Glutamatergic neuron (in vitro differentiated cells): ENCODE results near the gene MYO1E. TPM values are rescaled to one million over a fixed set of nuclear protein-coding genes. Genes with fewer than 3 reads are reported as not detected.

Source experiments
- DNase-seq: peaks from one replicate; pipeline ENCODE4 v3.0.0; 2022
- H3K27ac Mint-ChIP-seq: one replicate; pipeline ENCODE4 v1.8.0; 2020; ENCODE audit warnings: mild to moderate bottlenecking, mixed read lengths, inconsistent platforms; ENCODE audit not compliant: unreplicated experiment
- H3K27me3 Mint-ChIP-seq: one replicate; pipeline ENCODE4 v1.8.0; 2020; ENCODE audit warnings: mild to moderate bottlenecking, moderate library complexity, mixed read lengths, inconsistent platforms; ENCODE audit not compliant: unreplicated experiment
- H3K36me3 Mint-ChIP-seq: one replicate; pipeline ENCODE4 v1.8.0; 2020; ENCODE audit warnings: mild to moderate bottlenecking, mixed read lengths, inconsistent platforms; ENCODE audit not compliant: unreplicated experiment
- H3K4me1 Mint-ChIP-seq: one replicate; pipeline ENCODE4 v1.8.0; 2020; ENCODE audit warnings: mild to moderate bottlenecking, low read depth, mixed read lengths, inconsistent platforms; ENCODE audit not compliant: unreplicated experiment
- H3K4me3 Mint-ChIP-seq: one replicate; pipeline ENCODE4 v1.8.0; 2020; ENCODE audit warnings: mild to moderate bottlenecking, mixed read lengths, inconsistent platforms; ENCODE audit not compliant: unreplicated experiment
- H3K9me3 Mint-ChIP-seq: one replicate; pipeline ENCODE4 v1.8.0; 2020; ENCODE audit warnings: mild to moderate bottlenecking, moderate library complexity, mixed read lengths, inconsistent platforms; ENCODE audit not compliant: unreplicated experiment
- total RNA-seq: library from RNA; stranded (reverse); fragmentation: NEBNext Ultra II Directional; extraction: Animal tissue kit (Norgen Biotek cat#: 25700); gene quantifications from one replicate; pipeline ENCODE4 v1.2.1, GENCODE V29; 2021; ENCODE audit not compliant: unreplicated experiment
- TF ChIP-seq, protein P1 (sequence below): fragments of 200-600 bp; sonication (generic); IDR thresholded peaks from one replicate; pipeline ENCODE4 v1.5.0; 2021; ENCODE audit not compliant: partially characterized antibody, unreplicated experiment

Gene MYO1E
- total RNA-seq, 1 donor from 2014 or later, result 7.9 TPM

DNA sequence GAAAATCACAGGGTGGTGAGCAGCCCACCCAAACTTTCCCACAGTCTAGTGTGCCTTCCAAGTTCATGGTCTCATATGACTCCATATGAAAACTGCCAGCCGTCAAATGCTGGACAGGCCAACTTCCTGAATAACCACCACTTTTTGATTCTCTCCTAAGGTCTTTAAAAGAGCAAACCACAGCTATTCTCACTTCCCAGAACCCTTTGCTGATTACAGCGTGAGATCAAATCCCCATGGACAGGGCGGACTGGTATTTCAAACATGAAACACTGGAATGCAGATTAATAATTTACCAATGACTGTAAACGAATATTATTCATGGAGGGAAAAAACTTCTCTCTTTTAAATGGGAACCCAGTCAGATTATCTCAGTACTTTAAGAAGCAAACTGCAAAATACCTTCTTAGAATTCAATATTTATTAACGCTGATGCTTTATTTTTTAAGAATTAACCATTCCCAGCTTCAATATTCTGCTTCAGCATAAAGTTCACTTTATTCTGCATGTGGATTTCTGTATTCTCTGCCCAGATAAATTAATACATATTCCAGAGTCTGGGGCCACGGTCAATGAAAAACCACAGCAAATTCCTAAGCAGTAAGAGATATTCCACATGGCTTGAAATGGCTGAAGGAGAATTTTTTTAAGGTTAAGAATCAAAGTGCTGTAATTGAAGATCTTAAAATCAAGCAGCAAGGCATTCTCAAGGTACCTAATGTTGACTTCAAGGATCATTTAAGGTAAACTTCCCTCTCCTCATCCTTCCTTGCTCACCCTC is 42.9 kb downstream of the MYO1E start:
- no peak overlapping the region for H3K4me3 Mint-ChIP-seq

DNA sequence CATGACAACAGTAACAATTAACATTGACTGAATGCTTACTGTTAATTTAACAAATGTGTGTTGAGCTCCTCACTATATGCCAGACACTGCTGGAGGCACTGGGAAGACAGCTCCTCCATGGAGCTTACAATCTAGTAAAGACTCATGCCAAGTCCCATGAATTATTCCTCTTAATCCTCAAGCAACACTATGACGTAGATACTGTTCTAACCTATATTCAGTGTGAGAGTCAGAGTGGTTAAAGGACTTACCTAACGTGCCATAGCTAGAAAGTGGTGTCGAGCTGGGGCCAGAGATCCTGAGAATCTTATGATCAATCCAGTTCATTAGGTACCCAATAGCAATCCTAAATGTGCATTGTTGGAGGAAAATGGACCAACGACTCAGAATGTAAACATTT is 43.6 kb downstream of the MYO1E start:
- TF ChIP-seq, protein P1, sequence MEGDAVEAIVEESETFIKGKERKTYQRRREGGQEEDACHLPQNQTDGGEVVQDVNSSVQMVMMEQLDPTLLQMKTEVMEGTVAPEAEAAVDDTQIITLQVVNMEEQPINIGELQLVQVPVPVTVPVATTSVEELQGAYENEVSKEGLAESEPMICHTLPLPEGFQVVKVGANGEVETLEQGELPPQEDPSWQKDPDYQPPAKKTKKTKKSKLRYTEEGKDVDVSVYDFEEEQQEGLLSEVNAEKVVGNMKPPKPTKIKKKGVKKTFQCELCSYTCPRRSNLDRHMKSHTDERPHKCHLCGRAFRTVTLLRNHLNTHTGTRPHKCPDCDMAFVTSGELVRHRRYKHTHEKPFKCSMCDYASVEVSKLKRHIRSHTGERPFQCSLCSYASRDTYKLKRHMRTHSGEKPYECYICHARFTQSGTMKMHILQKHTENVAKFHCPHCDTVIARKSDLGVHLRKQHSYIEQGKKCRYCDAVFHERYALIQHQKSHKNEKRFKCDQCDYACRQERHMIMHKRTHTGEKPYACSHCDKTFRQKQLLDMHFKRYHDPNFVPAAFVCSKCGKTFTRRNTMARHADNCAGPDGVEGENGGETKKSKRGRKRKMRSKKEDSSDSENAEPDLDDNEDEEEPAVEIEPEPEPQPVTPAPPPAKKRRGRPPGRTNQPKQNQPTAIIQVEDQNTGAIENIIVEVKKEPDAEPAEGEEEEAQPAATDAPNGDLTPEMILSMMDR, result no peak
- DNase-seq, result no peak
- H3K27me3 Mint-ChIP-seq, result peaks cover 5% of the 10 kb centered on the region
- no peak overlapping the region for H3K4me3 Mint-ChIP-seq
- no peaks in the 10 kb centered on the region for H3K36me3 Mint-ChIP-seq
- no peak overlapping the region for H3K27ac Mint-ChIP-seq
- no peaks in the 10 kb centered on the region for H3K4me1 Mint-ChIP-seq
- H3K9me3 Mint-ChIP-seq, result no peaks in the 10 kb centered on the region

More for the DNA sequence above, 42.9 kb downstream of the MYO1E start:
- no peaks in the 10 kb centered on the region for H3K36me3 Mint-ChIP-seq
- DNase-seq, result no peak
- TF ChIP-seq, protein P1, result no peak
- H3K27ac Mint-ChIP-seq, result no peak overlapping the region
- H3K27me3 Mint-ChIP-seq, result peaks cover 5% of the 10 kb centered on the region
- H3K9me3 Mint-ChIP-seq, result no peaks in the 10 kb centered on the region
- no peaks in the 10 kb centered on the region for H3K4me1 Mint-ChIP-seq

DNA sequence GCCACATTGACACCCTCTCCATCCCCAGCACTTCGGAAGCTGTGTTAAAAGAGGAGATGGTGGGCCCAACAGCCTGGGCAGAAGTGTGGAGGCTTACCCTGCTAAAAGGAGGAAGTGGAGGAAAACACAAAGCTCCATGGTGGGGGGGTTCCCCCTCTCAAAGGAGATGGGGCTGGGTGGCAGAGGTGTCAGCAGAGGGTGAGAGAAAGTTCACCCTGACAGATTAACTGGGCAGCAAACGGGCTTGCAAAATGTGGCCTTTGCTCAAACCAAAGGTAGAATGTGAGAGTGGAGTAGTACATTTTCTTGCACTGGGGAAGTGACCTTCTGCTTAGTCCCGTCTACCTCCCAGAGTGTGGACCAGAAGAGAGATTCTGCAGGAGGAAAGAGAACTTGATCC is 44.7 kb downstream of the MYO1E start:
- H3K4me1 Mint-ChIP-seq, result no peaks in the 10 kb centered on the region
- no peaks in the 10 kb centered on the region for H3K9me3 Mint-ChIP-seq
- H3K4me3 Mint-ChIP-seq, result no peak overlapping the region
- H3K27ac Mint-ChIP-seq, result no peak overlapping the region
- H3K27me3 Mint-ChIP-seq, result peaks cover 3% of the 10 kb centered on the region
- TF ChIP-seq, protein P1, result no peak
- no peaks in the 10 kb centered on the region for H3K36me3 Mint-ChIP-seq
- DNase-seq, result no peak

DNA sequence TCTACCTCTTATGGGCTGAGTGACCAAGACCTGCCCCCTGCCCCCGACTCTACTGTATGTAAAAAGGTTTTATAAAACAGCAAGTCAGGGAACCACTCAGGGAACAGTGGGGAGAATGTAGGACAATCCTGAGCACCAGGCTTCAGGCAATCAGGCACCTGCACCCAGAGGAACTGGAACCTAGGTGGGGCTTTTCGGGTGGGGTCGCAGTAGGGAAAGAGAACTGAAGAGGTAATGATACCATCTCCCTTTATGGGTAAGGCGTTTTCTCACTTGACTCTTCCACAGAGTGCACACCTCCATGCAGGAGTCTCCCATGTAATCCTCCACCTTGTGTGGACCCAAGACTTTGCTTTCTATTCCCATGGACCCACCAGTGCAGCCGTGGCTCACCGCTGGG is 45.8 kb downstream of the MYO1E start:
- Mint-ChIP-seq H3K4me1 (no peaks in the 10 kb centered on the region), H3K27ac (no peak overlapping the region), H3K4me3 (no peak overlapping the region), H3K9me3 (no peaks in the 10 kb centered on the region), H3K36me3 (no peaks in the 10 kb centered on the region), H3K27me3 (peaks cover 3% of the 10 kb centered on the region)
- no peak for DNase-seq
- TF ChIP-seq, protein P1, result no peak

DNA sequence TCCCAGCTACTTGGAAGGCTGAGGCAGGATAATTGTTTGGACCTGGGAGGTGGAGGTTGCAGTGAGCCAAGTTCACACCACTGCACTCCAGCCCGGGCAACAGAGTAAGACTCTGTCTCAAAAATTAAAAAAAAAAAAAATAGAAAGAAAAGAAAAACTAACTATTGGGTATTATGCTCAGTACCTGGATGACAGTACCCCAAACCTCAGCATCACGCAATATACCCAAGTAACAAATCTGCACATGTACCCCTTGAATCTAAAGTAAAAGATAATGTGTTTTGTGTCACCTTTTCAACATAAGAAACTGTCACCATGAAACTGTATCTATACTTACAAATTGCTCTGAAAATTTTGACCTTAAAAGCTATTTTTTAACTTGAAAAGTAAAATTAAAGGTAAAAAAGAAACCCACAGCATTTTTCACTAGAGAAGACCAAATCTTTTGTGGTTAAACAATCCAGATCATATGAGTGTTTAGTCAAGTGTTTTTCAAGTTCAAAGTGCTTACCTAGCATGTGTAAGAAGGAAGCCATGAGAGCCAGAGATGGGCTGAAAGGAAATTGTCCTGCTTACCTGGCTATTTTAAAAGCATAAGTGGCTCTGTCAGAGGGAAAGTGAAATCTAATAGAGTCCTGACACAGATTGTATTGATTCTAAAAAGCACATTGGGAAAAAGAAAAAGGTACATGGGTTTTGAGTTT is 50.5 kb downstream of the MYO1E start:
- H3K36me3 Mint-ChIP-seq, result peaks cover 10% of the 10 kb centered on the region
- no peaks in the 10 kb centered on the region for H3K9me3 Mint-ChIP-seq
- TF ChIP-seq, protein P1, result no peak
- DNase-seq, result no peak
- no peak overlapping the region for H3K4me3 Mint-ChIP-seq
- H3K27ac Mint-ChIP-seq, result no peak overlapping the region
- H3K4me1 Mint-ChIP-seq, result no peaks in the 10 kb centered on the region
- no peaks in the 10 kb centered on the region for H3K27me3 Mint-ChIP-seq
